Stomach (tissue), 9 donors: ENCODE measurements around the gene TM9SF2. TPM values are rescaled to one million over a fixed set of nuclear protein-coding genes. Genes with fewer than 3 reads are reported as not detected.

Source experiments
- DNase-seq, 2 donors: peaks; one replicate each; pipeline versions ENCODE4 v3.0.0 to v3.0.0-alpha.2; 2013 to 2019
- H3K27ac ChIP-seq, 5 donors: fragments of 200-600 bp in 4 of 5; sonication (generic) in 4 of 5; one replicate each; pipeline ENCODE4 v1.5.1; 2013 to 2019; ENCODE audit warnings: mild to moderate bottlenecking in 1 of 5, moderate library complexity in 1 of 5
- H3K27me3 ChIP-seq, 3 donors: fragments of 200-600 bp; sonication (generic); one replicate each; pipeline ENCODE4 v1.5.1; 2017 to 2019; ENCODE audit warnings: mixed run types in 1 of 3
- H3K36me3 ChIP-seq, 4 donors: fragments of 200-600 bp; sonication (generic); 1 replicate in 3 of 4; 2 replicates in 1 of 4; pipeline ENCODE4 v1.5.1; 2016 to 2019
- H3K4me1 ChIP-seq, 4 donors: fragments of 200-600 bp; sonication (generic); one replicate each; pipeline ENCODE4 v1.5.1; 2016 to 2019
- H3K4me3 ChIP-seq, 4 donors: fragments of 200-600 bp; sonication (generic) in 3 of 4; one replicate each; pipeline ENCODE4 v1.5.1; 2016 to 2019; ENCODE audit warnings: mild to moderate bottlenecking in 1 of 4
- H3K9me3 ChIP-seq, 4 donors: fragments of 200-600 bp; sonication (generic); one replicate each; pipeline ENCODE4 v1.5.1; 2016 to 2019
- EP300 ChIP-seq: sonication (generic); formaldehyde crosslinking; IDR thresholded peaks from one replicate; pipeline ENCODE4 v1.6.1; 2017; ENCODE audit warnings: antibody characterized with exemption
- POLR2A ChIP-seq, 4 donors: fragments of 450-650 bp; IDR thresholded peaks; one replicate each; pipeline ENCODE4 v1.6.1; 2016; ENCODE audit warnings: antibody characterized with exemption in 4 of 4, control low read depth in 2 of 4, mild to moderate bottlenecking in 1 of 4, moderate library complexity in 1 of 4
- POLR2AphosphoS5 ChIP-seq, 3 donors: sonication (generic); formaldehyde crosslinking; IDR thresholded peaks; one replicate each; pipeline ENCODE4 v1.6.1; 2016; ENCODE audit warnings: antibody characterized with exemption in 3 of 3
- WGBS, 5 donors: extraction: QIAGEN DNeasy Blood & Tissue Kit in 3 of 5; methylation state at CpG; one replicate each; pipeline versions ENCODE4 v1.1.5 to v1.1.7; 2013 to 2018; 5-methylcytosine and 5-hydroxymethylcytosine counted together
- intact Hi-C: fragments of 100-400 bp; cut with DNase I; formaldehyde crosslinking; loops from one replicate; pipeline ENCODE4 v1.15.1; 2023; ENCODE audit warnings: low total_unique reads
- polyA plus RNA-seq, 3 donors: library from polyadenylated mRNA; stranded (reverse); fragments of 200-250 nt; gene quantifications; one replicate each; pipeline ENCODE4 v1.2.3, GENCODE V29; 2013
- total RNA-seq, 5 donors: library from RNA; depleted of rRNA; stranded (reverse); fragments of >200 nt; gene quantifications; one replicate each; pipeline versions ENCODE4 v1.1.0 to v1.2.3, GENCODE V29; 2014 to 2016
- TF ChIP-seq, protein P1 (sequence below), 7 experiments: fragments of 450-650 bp in 4 of 7; fragments of 200-600 bp in 3 of 7; sonication (generic) in 3 of 7; IDR thresholded peaks; one replicate each; pipeline ENCODE4 v1.5.1; 2016 to 2019; ENCODE audit warnings: antibody characterized with exemption in 7 of 7, control low read depth in 2 of 7, mild to moderate bottlenecking in 1 of 7
- donor health status: healthy with polysubstance abuse.
- donor health status: Bipolar disorder and iron deficiency.
- donor health status: healthy.

Gene TM9SF2
- total and polyA plus RNA-seq, 8 donors, result 18.1 to 268 (median 36.0) TPM

DNA sequence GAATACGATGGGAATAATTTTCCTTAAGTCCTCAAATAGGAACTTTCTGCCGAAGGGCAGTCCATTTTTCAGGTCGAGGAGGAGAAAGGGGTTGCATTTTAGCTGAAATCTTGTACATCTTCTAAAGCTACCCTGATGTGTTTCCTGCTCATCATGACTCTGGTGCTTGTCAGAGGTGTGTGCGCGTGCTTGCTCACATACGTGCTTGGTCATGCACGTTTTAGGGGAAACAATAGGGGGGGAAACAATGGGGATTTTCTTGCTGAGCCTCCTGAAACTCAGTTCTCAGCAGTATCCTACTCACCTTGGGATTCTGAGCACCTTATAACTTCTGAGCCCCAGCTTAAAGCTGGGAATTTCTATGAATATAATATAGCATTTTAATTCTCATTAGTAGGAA, 44.7 kb downstream of the TM9SF2 start:
- Histone ChIP-seq H3K27me3 (no peaks in the 10 kb centered on the region), H3K9me3 (no peaks in the 10 kb centered on the region), H3K4me1 (peaks cover 0 to 27% (median 0%) of the 10 kb centered on the region in 4 donors), H3K36me3 (peaks cover 34 to 99% (median 95%) of the 10 kb centered on the region in 4 donors), H3K27ac (no peak overlapping the region), H3K4me3 (no peak overlapping the region)
- intact Hi-C loops, result no loop called here
- TF ChIP-seq, protein P1, sequence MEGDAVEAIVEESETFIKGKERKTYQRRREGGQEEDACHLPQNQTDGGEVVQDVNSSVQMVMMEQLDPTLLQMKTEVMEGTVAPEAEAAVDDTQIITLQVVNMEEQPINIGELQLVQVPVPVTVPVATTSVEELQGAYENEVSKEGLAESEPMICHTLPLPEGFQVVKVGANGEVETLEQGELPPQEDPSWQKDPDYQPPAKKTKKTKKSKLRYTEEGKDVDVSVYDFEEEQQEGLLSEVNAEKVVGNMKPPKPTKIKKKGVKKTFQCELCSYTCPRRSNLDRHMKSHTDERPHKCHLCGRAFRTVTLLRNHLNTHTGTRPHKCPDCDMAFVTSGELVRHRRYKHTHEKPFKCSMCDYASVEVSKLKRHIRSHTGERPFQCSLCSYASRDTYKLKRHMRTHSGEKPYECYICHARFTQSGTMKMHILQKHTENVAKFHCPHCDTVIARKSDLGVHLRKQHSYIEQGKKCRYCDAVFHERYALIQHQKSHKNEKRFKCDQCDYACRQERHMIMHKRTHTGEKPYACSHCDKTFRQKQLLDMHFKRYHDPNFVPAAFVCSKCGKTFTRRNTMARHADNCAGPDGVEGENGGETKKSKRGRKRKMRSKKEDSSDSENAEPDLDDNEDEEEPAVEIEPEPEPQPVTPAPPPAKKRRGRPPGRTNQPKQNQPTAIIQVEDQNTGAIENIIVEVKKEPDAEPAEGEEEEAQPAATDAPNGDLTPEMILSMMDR (IDR thresholded peaks at IDR 0.05), result no peak
- TF ChIP-seq EP300 (no peak), POLR2A (IDR thresholded peaks at IDR 0.05) (no peak), POLR2AphosphoS5 (IDR thresholded peaks at IDR 0.05) (no peak)
- no peak for DNase-seq
- 80 to 92% (median 90%) methylated on average over 7 of the region's 7 CpGs for WGBS, 5 donors

DNA sequence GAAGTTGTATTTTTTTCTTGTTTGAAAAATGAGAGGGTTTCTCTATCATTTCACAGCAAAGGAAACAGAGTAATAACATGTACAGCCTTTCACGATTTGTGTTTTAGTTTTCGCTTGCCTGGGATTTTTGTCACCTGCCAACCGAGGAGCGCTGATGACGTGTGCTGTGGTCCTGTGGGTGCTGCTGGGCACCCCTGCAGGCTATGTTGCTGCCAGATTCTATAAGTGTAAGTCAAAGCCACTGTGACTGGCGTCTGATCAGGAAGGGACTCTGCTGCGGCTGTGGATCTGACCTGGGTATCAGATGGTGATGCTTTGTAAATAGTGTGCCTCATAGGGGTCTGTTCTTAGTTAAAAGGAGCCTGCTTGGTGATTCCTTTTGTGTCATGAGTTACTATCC, 45.6 kb downstream of the TM9SF2 start:
- Histone ChIP-seq H3K27ac (no peak overlapping the region), H3K4me1 (peaks cover 0 to 30% (median 0%) of the 10 kb centered on the region in 4 donors), H3K9me3 (no peaks in the 10 kb centered on the region), H3K36me3 (peaks cover 38 to 99% (median 95%) of the 10 kb centered on the region in 4 donors), H3K4me3 (no peak overlapping the region), H3K27me3 (no peaks in the 10 kb centered on the region)
- DNase-seq, result no peak
- TF ChIP-seq, protein P1 (IDR thresholded peaks at IDR 0.05), result no peak
- TF ChIP-seq EP300, result no peak
- no peak for TF ChIP-seq POLR2AphosphoS5 (IDR thresholded peaks at IDR 0.05)
- TF ChIP-seq POLR2A (IDR thresholded peaks at IDR 0.05), result no peak
- WGBS, 5 donors, result 79 to 96% (median 85%) methylated on average over 7 of the region's 7 CpGs
- intact Hi-C loops, result no loop called here

DNA sequence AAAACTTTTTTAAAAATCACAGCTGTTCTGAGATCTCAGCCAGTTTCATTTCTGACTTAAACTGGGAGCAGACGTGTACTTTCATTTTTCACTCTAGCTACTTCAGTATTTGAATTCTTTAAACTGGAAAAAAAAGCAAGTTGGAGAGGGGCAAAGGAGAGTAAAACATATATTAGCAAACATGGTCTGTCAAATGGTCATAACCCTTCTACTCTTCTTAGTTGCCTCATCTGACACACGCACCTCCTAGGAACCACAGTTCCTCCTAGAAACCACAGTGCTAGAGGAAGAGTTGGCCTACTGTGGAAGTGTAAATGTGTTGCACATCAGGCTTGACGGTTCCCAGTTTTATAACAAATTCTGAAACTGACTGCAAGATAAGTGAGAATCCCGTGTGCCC, 47.2 kb downstream of the TM9SF2 start:
- no peak overlapping the region for H3K4me3 ChIP-seq
- TF ChIP-seq POLR2AphosphoS5 (IDR thresholded peaks at IDR 0.05), result no peak
- no peak for TF ChIP-seq EP300
- TF ChIP-seq POLR2A (IDR thresholded peaks at IDR 0.05), result no peak
- TF ChIP-seq, protein P1 (IDR thresholded peaks at IDR 0.05), result no peak
- no peak overlapping the region for H3K27ac ChIP-seq
- DNase-seq, result no peak
- peaks cover 0 to 38% (median 0%) of the 10 kb centered on the region in 4 donors for H3K4me1 ChIP-seq
- no peaks in the 10 kb centered on the region for H3K9me3 ChIP-seq
- H3K27me3 ChIP-seq, result no peaks in the 10 kb centered on the region
- peaks cover 38 to 99% (median 94%) of the 10 kb centered on the region in 4 donors for H3K36me3 ChIP-seq
- 57 to 69% (median 67%) methylated on average over 4 of the region's 4 CpGs for WGBS, 5 donors
- intact Hi-C loops, result no loop called here

DNA sequence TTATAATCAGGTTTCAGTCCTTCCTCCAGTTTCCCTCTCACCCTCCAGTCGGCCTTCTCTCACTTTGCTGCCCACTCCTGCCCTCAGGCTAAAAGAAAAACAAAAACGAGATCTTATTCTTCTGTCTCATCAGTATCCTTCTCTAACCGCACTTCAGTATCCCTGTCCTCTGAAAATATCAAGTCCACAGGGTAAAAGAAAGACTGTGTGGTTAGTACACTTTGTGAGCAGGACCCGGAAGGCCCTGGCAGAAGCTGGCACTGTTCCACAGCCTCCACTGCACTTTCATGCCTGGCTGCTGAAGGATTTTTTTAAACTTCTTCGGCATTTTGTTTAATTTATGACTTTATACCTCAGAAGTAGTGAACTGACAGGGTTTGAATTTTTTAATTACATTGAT, 51.8 kb downstream of the TM9SF2 start:
- no peaks in the 10 kb centered on the region for H3K27me3 ChIP-seq
- H3K27ac ChIP-seq, result no peak overlapping the region
- TF ChIP-seq EP300, result no peak
- no peak for TF ChIP-seq POLR2AphosphoS5 (IDR thresholded peaks at IDR 0.05)
- no peak for TF ChIP-seq POLR2A (IDR thresholded peaks at IDR 0.05)
- TF ChIP-seq, protein P1 (IDR thresholded peaks at IDR 0.05), result no peak
- intact Hi-C loops, result no loop called here
- WGBS, 5 donors, result 31 to 66% (median 57%) methylated on average over 5 of the region's 5 CpGs
- peak in 1 of 2 donors; percentile 58 for DNase-seq
- H3K4me3 ChIP-seq, result no peak overlapping the region
- H3K36me3 ChIP-seq, result peaks cover 24 to 100% (median 93%) of the 10 kb centered on the region in 4 donors
- H3K9me3 ChIP-seq, result no peaks in the 10 kb centered on the region
- H3K4me1 ChIP-seq, result peaks cover 0 to 32% (median under 1%) of the 10 kb centered on the region in 4 donors
